HL-60 (cell line): Measurements from ENCODE around the gene FAM78B.

Source experiments
- DNase-seq, 2 experiments: peaks; one replicate each; pipeline ENCODE4 v3.0.0-alpha.2; 2010 to 2020; ENCODE audit warnings: low read depth in 1 of 2, low spot score in 1 of 2
- H3K27ac ChIP-seq: fragments of 250-450 bp; sonication (Bioruptor Pico); replicated peaks from 2 replicates; pipeline ENCODE4 v1.5.1; 2020; ENCODE audit warnings: mild to moderate bottlenecking, moderate library complexity
- H3K27me3 ChIP-seq: fragments of 250-450 bp; sonication (Bioruptor Pico); 2 replicates; pipeline ENCODE4 v1.5.1; 2021; ENCODE audit warnings: mild to moderate bottlenecking, moderate library complexity; ENCODE audit not compliant: insufficient read depth, poor library complexity, severe bottlenecking
- H3K4me3 ChIP-seq: replicated peaks from 2 replicates; pipeline ENCODE4 v1.5.1; 2011; ENCODE audit warnings: mild to moderate bottlenecking, control low read depth, low read length; ENCODE audit not compliant: insufficient read depth
- GABPA ChIP-seq: IDR thresholded peaks from 2 replicates; pipeline ENCODE4 v1.6.1; 2012; ENCODE audit warnings: low read depth
- POLR2AphosphoS5 ChIP-seq: IDR thresholded peaks from 2 replicates; pipeline ENCODE4 v1.6.1; 2012; ENCODE audit warnings: low read depth
- REST ChIP-seq: IDR thresholded peaks from 2 replicates; pipeline ENCODE4 v1.6.1; 2012; ENCODE audit warnings: low read depth; ENCODE audit not compliant: insufficient replicate concordance
- SPI1 ChIP-seq: IDR thresholded peaks from 2 replicates; pipeline ENCODE4 v1.6.1; 2012; ENCODE audit warnings: low read depth, mild to moderate bottlenecking, borderline replicate concordance
- TF ChIP-seq, protein P1 (sequence below): IDR thresholded peaks from one replicate; pipeline ENCODE4 v1.5.1; 2011; ENCODE audit warnings: low read length, control low read depth, inconsistent platforms; ENCODE audit not compliant: insufficient read depth

Gene FAM78B

DNA sequence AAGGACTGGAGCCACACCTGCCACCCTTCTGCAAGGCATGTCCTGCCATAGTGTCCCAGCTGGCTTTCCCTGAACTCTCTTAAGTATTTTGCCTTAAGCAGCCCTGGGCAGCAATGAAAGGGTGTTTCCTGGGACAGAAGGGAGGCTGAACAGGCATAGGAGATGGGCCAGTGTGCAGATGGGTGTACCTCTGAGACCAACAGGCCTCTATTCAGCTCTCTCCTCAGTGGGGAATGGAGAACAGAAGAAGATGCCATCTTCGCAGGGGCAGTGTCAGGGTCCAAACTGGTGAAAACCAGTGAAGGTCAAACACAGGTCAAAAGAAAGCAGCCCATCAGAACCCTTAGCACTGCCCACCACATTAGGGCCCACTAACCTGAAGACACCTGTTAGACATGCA, 53.2 kb downstream of the FAM78B start:
- Histone ChIP-seq H3K27ac (no peak overlapping the region), H3K4me3 (no peak overlapping the region), H3K27me3 (no peaks in the 10 kb centered on the region)
- no peak for DNase-seq
- TF ChIP-seq, protein P1, sequence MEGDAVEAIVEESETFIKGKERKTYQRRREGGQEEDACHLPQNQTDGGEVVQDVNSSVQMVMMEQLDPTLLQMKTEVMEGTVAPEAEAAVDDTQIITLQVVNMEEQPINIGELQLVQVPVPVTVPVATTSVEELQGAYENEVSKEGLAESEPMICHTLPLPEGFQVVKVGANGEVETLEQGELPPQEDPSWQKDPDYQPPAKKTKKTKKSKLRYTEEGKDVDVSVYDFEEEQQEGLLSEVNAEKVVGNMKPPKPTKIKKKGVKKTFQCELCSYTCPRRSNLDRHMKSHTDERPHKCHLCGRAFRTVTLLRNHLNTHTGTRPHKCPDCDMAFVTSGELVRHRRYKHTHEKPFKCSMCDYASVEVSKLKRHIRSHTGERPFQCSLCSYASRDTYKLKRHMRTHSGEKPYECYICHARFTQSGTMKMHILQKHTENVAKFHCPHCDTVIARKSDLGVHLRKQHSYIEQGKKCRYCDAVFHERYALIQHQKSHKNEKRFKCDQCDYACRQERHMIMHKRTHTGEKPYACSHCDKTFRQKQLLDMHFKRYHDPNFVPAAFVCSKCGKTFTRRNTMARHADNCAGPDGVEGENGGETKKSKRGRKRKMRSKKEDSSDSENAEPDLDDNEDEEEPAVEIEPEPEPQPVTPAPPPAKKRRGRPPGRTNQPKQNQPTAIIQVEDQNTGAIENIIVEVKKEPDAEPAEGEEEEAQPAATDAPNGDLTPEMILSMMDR, result no peak
- no peak for TF ChIP-seq SPI1
- TF ChIP-seq REST, result no peak
- TF ChIP-seq POLR2AphosphoS5, result no peak
- no peak for TF ChIP-seq GABPA

GRCh38 chr1:166113031-166113430, 53.8 kb downstream of the FAM78B start:
- TF ChIP-seq GABPA, result no peak
- TF ChIP-seq, protein P1, result no peak
- no peak for TF ChIP-seq POLR2AphosphoS5
- no peak for TF ChIP-seq SPI1
- no peak for TF ChIP-seq REST
- Histone ChIP-seq H3K4me3 (no peak overlapping the region), H3K27me3 (no peaks in the 10 kb centered on the region), H3K27ac (no peak overlapping the region)
- DNase-seq, result no peak

GRCh38 chr1:166112425-166112824, 54.4 kb downstream of the FAM78B start:
- no peaks in the 10 kb centered on the region for H3K27me3 ChIP-seq
- TF ChIP-seq GABPA (no peak), REST (no peak), POLR2AphosphoS5 (no peak), SPI1 (no peak)
- TF ChIP-seq, protein P1, result no peak
- H3K4me3 ChIP-seq, result no peak overlapping the region
- no peak for DNase-seq
- no peak overlapping the region for H3K27ac ChIP-seq
